Liver (tissue), 9 donors: ENCODE data around the gene RIMKLB. TPM values are rescaled to one million over a fixed set of nuclear protein-coding genes. Genes with fewer than 3 reads are reported as not detected.

ENCODE experiments used
- DNase-seq: peaks from one replicate; pipeline ENCODE4 v3.0.0-alpha.2; 2017; ENCODE audit warnings: low spot score
- H3K27ac ChIP-seq, 2 donors: one replicate each; pipeline ENCODE4 v1.7.0; 2013; ENCODE audit warnings: inconsistent platforms in 2 of 2, low read length in 2 of 2, control low read depth in 1 of 2, low read depth in 1 of 2, mild to moderate bottlenecking in 1 of 2
- H3K27me3 ChIP-seq, 4 donors: one replicate each; pipeline versions ENCODE4 v1.6.1 to v1.7.0; 2013; ENCODE audit warnings: low read length in 3 of 4, inconsistent platforms in 1 of 4, mild to moderate bottlenecking in 1 of 4, moderate library complexity in 1 of 4; ENCODE audit not compliant: control insufficient read depth in 4 of 4, insufficient read depth in 4 of 4
- H3K36me3 ChIP-seq, 4 donors: one replicate each; pipeline versions ENCODE4 v1.6.1 to v1.7.0; 2013; ENCODE audit warnings: low read length in 3 of 4, mild to moderate bottlenecking in 3 of 4, low read depth in 1 of 4, moderate library complexity in 1 of 4; ENCODE audit not compliant: control insufficient read depth in 4 of 4, insufficient read depth in 3 of 4
- H3K4me1 ChIP-seq, 4 donors: one replicate each; pipeline versions ENCODE4 v1.6.1 to v1.7.0; 2013; ENCODE audit warnings: low read length in 3 of 4, mild to moderate bottlenecking in 3 of 4, moderate library complexity in 1 of 4; ENCODE audit not compliant: control insufficient read depth in 4 of 4, insufficient read depth in 4 of 4
- H3K4me3 ChIP-seq, 3 donors: one replicate each; pipeline versions ENCODE4 v1.6.1 to v1.7.0; 2013; ENCODE audit warnings: low read length in 3 of 3, control low read depth in 1 of 3, low read depth in 1 of 3, mild to moderate bottlenecking in 1 of 3
- H3K9ac ChIP-seq, 2 donors: one replicate each; pipeline ENCODE4 v1.7.0; 2013; ENCODE audit warnings: low read length in 2 of 2, mild to moderate bottlenecking in 2 of 2, moderate library complexity in 2 of 2, control low read depth in 1 of 2, low read depth in 1 of 2
- H3K9me3 ChIP-seq, 4 donors: one replicate each; pipeline versions ENCODE4 v1.6.1 to v1.7.0; 2013; ENCODE audit warnings: low read length in 3 of 4; ENCODE audit not compliant: control insufficient read depth in 4 of 4
- ATF3 ChIP-seq: IDR thresholded peaks from 2 replicates; pipeline ENCODE4 v1.6.1; 2016; ENCODE audit warnings: antibody characterized with exemption
- CTCF ChIP-seq: fragments of 150-350 bp; IDR thresholded peaks from 2 replicates; pipeline ENCODE4 v1.5.1; 2017; ENCODE audit warnings: improper control_type of control experiment, low read depth, low read length; ENCODE audit not compliant: missing input control
- EGR1 ChIP-seq, 2 donors: IDR thresholded peaks; 2 replicates each; pipeline ENCODE4 v1.6.1; 2016 to 2018; ENCODE audit warnings: antibody characterized with exemption in 2 of 2, low read depth in 2 of 2
- FOXA1 ChIP-seq: IDR thresholded peaks from 2 replicates; pipeline ENCODE4 v1.6.1; 2016; ENCODE audit warnings: antibody characterized with exemption
- FOXA2 ChIP-seq: IDR thresholded peaks from 2 replicates; pipeline ENCODE4 v1.6.1; 2016; ENCODE audit warnings: antibody characterized with exemption
- GABPA ChIP-seq, 2 donors: IDR thresholded peaks in 1 of 2; conservative IDR thresholded peaks in 1 of 2; 2 replicates each; pipeline ENCODE4 v1.6.1; 2016; ENCODE audit warnings: antibody characterized with exemption in 2 of 2, mild to moderate bottlenecking in 1 of 2, moderate library complexity in 1 of 2
- HNF4A ChIP-seq, 2 donors: conservative IDR thresholded peaks; 2 replicates each; pipeline ENCODE4 v1.6.1; 2016; ENCODE audit warnings: antibody characterized with exemption in 2 of 2, mild to moderate bottlenecking in 2 of 2
- HNF4G ChIP-seq: IDR thresholded peaks from 2 replicates; pipeline ENCODE4 v1.6.1; 2016; ENCODE audit warnings: antibody characterized with exemption
- JUND ChIP-seq, 2 donors: IDR thresholded peaks; 2 replicates each; pipeline ENCODE4 v1.6.1; 2016; ENCODE audit warnings: antibody characterized with exemption in 2 of 2
- MAX ChIP-seq: IDR thresholded peaks from 2 replicates; pipeline ENCODE4 v1.6.1; 2016; ENCODE audit warnings: antibody characterized with exemption
- NR2F2 ChIP-seq: IDR thresholded peaks from 2 replicates; pipeline ENCODE4 v1.6.1; 2016; ENCODE audit warnings: antibody characterized with exemption
- RAD21 ChIP-seq, 2 donors: IDR thresholded peaks; 2 replicates each; pipeline ENCODE4 v1.6.1; 2016; ENCODE audit warnings: antibody characterized with exemption in 2 of 2, mild to moderate bottlenecking in 2 of 2
- REST ChIP-seq: IDR thresholded peaks from 2 replicates; pipeline ENCODE4 v1.6.1; 2016; ENCODE audit warnings: antibody characterized with exemption, mild to moderate bottlenecking
- RXRA ChIP-seq, 2 donors: IDR thresholded peaks; 2 replicates each; pipeline ENCODE4 v1.6.1; 2017 to 2018; ENCODE audit warnings: antibody characterized with exemption in 2 of 2, mild to moderate bottlenecking in 1 of 2
- SP1 ChIP-seq: IDR thresholded peaks from 2 replicates; pipeline ENCODE4 v1.6.1; 2018; ENCODE audit warnings: antibody characterized with exemption, mild to moderate bottlenecking
- ZBTB33 ChIP-seq: IDR thresholded peaks from 2 replicates; pipeline ENCODE4 v1.6.1; 2016; ENCODE audit warnings: antibody characterized with exemption
- WGBS: extraction: QIAGEN DNeasy Blood & Tissue Kit; methylation state at CpG from one replicate; pipeline ENCODE4 v1.1.7; 2013; 5-methylcytosine and 5-hydroxymethylcytosine counted together
- polyA plus RNA-seq, 2 donors: library from polyadenylated mRNA; stranded (reverse) in 1 of 2; unstranded in 1 of 2; fragments of 200-250 nt in 1 of 2; fragments of >200 nt in 1 of 2; fragmentation: Nextera tagmentation in 1 of 2; extraction: Ambion mirVana in 1 of 2; gene quantifications; one replicate each; pipeline versions ENCODE4 v1.2.1 to v1.2.3, GENCODE V29; 2013 to 2015
- total RNA-seq, 2 donors: library from RNA; depleted of rRNA; stranded (reverse); fragments of >200 nt; gene quantifications; one replicate each; pipeline ENCODE4 v1.2.3, GENCODE V29; 2014
- donor health status: healthy.
- donor health status: healthy.
- donor health status: healthy.
- donor health status: healthy.
- donor health status: healthy.

The RIMKLB gene
- total and polyA plus RNA-seq, 4 donors = 1.6 to 9.5 (median 3.8) TPM

- TF ChIP-seq REST (no peak), MAX (no peak), GABPA (IDR thresholded peaks at IDR 0.05 in 1 of 2, conservative IDR thresholded peaks at IDR 0.05 in 1 of 2) (no peak)
These were observed 4.4 kb downstream of the RIMKLB start (continued) for GRCh38 chr12:8702159-8702558.

- TF ChIP-seq NR2F2 (no peak), EGR1 (IDR thresholded peaks at IDR 0.05; ENCODE audit: low read depth in 2 of 2) (no peak), FOXA1 (no peak), HNF4A (conservative IDR thresholded peaks at IDR 0.05) (no peak), RAD21 (IDR thresholded peaks at IDR 0.05) (no peak), SP1 (no peak), ZBTB33 (no peak)
- no peaks in the 10 kb centered on the region for H3K36me3 ChIP-seq
- peak overlapping the region in 1 of 3 donors; percentile 49 for H3K4me3 ChIP-seq
- DNase-seq = no peak
- no peaks in the 10 kb centered on the region for H3K27me3 ChIP-seq
- no peak overlapping the region for H3K27ac ChIP-seq
- peak overlapping the region in 1 of 2 donors; percentile 27 for H3K9ac ChIP-seq
- H3K9me3 ChIP-seq = no peaks in the 10 kb centered on the region
- WGBS = 48% methylated on average over 6 of the region's 6 CpGs
- peaks cover 0 to 7% (median 0%) of the 10 kb centered on the region in 4 donors for H3K4me1 ChIP-seq
These were observed 11.5 kb downstream of the RIMKLB start for GRCh38 chr12:8709124-8709830.

GRCh38 chr12:8712572-8712971 lies 14.8 kb downstream of the RIMKLB start:
- Histone ChIP-seq H3K27me3 (no peaks in the 10 kb centered on the region), H3K9ac (no peak overlapping the region), H3K4me1 (peaks cover 0 to 7% (median 0%) of the 10 kb centered on the region in 4 donors), H3K36me3 (no peaks in the 10 kb centered on the region), H3K27ac (no peak overlapping the region), H3K9me3 (no peaks in the 10 kb centered on the region), H3K4me3 (no peak overlapping the region)
- DNase-seq = no peak
- WGBS = 47% methylated on average over 2 of the region's 2 CpGs
- TF ChIP-seq JUND (IDR thresholded peaks at IDR 0.05) (no peak), FOXA1 (no peak), CTCF (no peak), NR2F2 (no peak), ZBTB33 (no peak), MAX (no peak), HNF4G (no peak), FOXA2 (no peak), RXRA (IDR thresholded peaks at IDR 0.05) (no peak), GABPA (IDR thresholded peaks at IDR 0.05 in 1 of 2, conservative IDR thresholded peaks at IDR 0.05 in 1 of 2) (no peak), ATF3 (no peak)
